DOHH2 (cell line): Measurements from ENCODE around the gene OLFML3.

Source experiments
- CTCF ChIP-seq: fragments of 200-600 bp; sonication (generic); IDR thresholded peaks from one replicate; pipeline ENCODE4 v1.5.1; 2014; ENCODE audit warnings: antibody characterized with exemption, mild to moderate bottlenecking, low read depth, low read length; ENCODE audit not compliant: poor library complexity, severe bottlenecking
- EZH2phosphoT487 ChIP-seq: fragments of 200-600 bp; sonication (generic); IDR thresholded peaks from 2 replicates; pipeline ENCODE4 v1.6.1; 2017; ENCODE audit warnings: borderline replicate concordance, mild to moderate bottlenecking, antibody characterized with exemption, low read length, moderate library complexity, mixed read lengths

GRCh38 chr1:114008993-114009392 lies 29.7 kb downstream of the OLFML3 start:
- TF ChIP-seq CTCF (no peak), EZH2phosphoT487 (no peak)
